ENCODE data around the gene HOXA7. TPM values are rescaled to one million over a fixed set of nuclear protein-coding genes. Genes with fewer than 3 reads are reported as not detected.

Gene HOXA7
- total RNA-seq, 1 donor from 2014 or later, result not detected

DNA sequence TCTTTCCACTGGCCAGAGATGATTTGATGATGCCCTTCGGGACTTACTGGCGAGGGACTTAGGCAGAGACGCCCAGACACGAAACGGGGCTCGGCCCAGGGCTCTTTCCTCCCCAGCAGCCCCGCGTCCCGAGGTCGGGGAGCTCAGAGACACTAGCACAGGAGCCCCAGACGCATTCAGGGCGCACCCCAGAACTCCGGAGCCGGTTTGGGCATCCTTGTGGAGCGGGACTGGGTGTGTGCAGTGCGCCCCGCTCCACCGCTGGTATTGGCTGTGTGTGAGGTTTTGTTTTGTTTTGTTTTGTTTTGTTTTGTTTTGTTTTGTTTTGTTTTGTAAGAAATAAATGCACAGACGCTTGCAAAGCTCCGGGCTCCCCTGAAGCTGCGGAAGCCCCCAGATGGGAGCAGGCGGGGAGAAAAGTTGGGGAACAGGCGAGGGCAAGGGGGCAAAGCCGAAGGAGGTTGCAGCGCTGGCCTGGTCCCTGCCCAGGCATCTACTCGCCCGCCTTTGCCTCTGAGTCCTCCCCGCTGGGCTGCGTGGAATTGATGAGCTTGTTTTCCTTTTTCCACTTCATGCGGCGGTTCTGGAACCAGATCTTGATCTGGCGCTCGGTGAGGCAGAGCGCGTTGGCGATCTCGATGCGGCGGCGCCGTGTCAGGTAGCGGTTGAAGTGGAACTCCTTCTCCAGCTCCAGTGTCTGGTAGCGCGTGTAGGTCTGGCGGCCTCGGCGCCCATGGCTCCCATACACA is 11.1 kb downstream of the HOXA7 start:
- TF ChIP-seq, protein P1, sequence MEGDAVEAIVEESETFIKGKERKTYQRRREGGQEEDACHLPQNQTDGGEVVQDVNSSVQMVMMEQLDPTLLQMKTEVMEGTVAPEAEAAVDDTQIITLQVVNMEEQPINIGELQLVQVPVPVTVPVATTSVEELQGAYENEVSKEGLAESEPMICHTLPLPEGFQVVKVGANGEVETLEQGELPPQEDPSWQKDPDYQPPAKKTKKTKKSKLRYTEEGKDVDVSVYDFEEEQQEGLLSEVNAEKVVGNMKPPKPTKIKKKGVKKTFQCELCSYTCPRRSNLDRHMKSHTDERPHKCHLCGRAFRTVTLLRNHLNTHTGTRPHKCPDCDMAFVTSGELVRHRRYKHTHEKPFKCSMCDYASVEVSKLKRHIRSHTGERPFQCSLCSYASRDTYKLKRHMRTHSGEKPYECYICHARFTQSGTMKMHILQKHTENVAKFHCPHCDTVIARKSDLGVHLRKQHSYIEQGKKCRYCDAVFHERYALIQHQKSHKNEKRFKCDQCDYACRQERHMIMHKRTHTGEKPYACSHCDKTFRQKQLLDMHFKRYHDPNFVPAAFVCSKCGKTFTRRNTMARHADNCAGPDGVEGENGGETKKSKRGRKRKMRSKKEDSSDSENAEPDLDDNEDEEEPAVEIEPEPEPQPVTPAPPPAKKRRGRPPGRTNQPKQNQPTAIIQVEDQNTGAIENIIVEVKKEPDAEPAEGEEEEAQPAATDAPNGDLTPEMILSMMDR (IDR thresholded peaks at IDR 0.05; ENCODE audit: partially characterized antibody, unreplicated experiment), result no peak
- Mint-ChIP-seq H3K4me1 (ENCODE audit: low read depth, unreplicated experiment) (no peaks in the 10 kb centered on the region), H3K9me3 (ENCODE audit: unreplicated experiment) (peaks cover 4% of the 10 kb centered on the region), H3K4me3 (ENCODE audit: unreplicated experiment) (no peak overlapping the region), H3K27me3 (ENCODE audit: unreplicated experiment) (peaks cover 50% of the 10 kb centered on the region), H3K27ac (ENCODE audit: unreplicated experiment) (no peak overlapping the region), H3K36me3 (ENCODE audit: unreplicated experiment) (peaks cover 17% of the 10 kb centered on the region)
- DNase-seq, result no peak

DNA sequence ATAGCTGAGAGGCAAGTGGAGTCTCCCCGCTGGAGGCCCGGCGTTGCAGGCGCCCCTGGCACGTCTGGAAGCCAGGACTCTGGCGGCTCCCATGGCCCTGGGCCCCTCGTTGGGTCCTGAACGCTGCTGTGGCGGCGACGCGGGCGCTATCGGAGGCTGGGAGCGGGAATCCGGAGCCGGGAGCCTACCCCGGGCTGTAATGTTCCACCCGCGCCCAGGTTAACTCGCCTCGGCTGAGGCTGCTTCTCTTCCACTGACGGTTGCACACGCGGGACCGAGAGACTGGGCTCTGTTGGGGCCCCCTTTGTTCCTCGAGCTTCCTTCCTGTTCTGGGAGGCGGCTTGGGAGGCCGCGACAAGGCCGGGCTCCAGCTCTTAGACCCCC is 11.7 kb downstream of the HOXA7 start:
- Mint-ChIP-seq H3K27ac (ENCODE audit: unreplicated experiment) (no peak overlapping the region), H3K9me3 (ENCODE audit: unreplicated experiment) (peaks cover 4% of the 10 kb centered on the region), H3K36me3 (ENCODE audit: unreplicated experiment) (peaks cover 17% of the 10 kb centered on the region), H3K4me1 (ENCODE audit: low read depth, unreplicated experiment) (no peaks in the 10 kb centered on the region), H3K27me3 (ENCODE audit: unreplicated experiment) (peaks cover 46% of the 10 kb centered on the region), H3K4me3 (ENCODE audit: unreplicated experiment) (no peak overlapping the region)
- TF ChIP-seq, protein P1 (IDR thresholded peaks at IDR 0.05; ENCODE audit: partially characterized antibody, unreplicated experiment), result no peak
- no peak for DNase-seq

DNA sequence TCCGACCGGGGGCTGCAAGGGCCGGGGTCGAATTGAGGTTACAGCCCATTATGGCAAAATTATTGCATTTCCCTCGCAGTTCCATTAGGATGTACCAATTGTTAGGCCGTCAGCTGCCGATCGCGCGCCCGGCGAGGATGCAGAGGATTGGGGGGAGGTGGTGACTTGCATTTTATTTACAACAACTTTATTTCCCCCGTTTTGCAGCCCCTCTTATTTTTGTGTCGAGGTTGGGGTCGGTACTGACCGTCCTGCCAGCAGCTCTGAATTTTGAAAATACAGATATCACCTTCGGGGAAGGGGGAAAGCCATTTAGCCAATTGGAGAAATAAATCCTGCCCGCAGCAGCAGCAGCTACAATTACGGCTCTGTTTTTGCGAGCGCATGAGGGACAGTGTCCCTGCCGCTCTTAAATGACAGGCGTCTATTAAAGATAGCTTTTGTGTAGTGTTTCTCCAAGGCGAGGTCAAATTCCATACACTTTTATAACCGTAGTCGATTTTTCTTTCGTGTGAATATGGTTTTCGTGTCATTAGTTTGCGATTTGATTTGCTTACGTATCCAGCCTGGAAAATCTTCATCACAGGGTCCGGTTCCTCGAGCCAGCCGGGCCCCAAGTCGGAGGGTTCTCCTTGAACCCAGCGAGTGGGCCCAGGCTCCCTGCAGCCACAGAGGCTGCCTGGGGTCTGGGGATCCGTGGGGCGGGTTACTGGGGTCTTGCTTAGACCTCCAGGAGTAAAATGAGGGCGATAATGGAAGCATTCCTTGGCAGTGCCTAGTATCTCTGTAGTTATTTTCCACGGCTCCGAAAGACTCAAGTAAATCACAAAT is 12.3 kb downstream of the HOXA7 start:
- TF ChIP-seq, protein P1 (IDR thresholded peaks at IDR 0.05; ENCODE audit: partially characterized antibody, unreplicated experiment), result no peak
- Mint-ChIP-seq H3K4me1 (ENCODE audit: low read depth, unreplicated experiment) (no peaks in the 10 kb centered on the region), H3K4me3 (ENCODE audit: unreplicated experiment) (no peak overlapping the region), H3K27me3 (ENCODE audit: unreplicated experiment) (peaks cover 45% of the 10 kb centered on the region), H3K36me3 (ENCODE audit: unreplicated experiment) (peaks cover 17% of the 10 kb centered on the region), H3K27ac (ENCODE audit: unreplicated experiment) (no peak overlapping the region), H3K9me3 (ENCODE audit: unreplicated experiment) (peaks cover 5% of the 10 kb centered on the region)
- DNase-seq, result no peak

- Mint-ChIP-seq H3K4me3 (ENCODE audit: unreplicated experiment) (peak within 1 kb of the TSS; percentile 83), H3K27ac (ENCODE audit: unreplicated experiment) (no peak within 1 kb of the TSS), H3K36me3 (ENCODE audit: unreplicated experiment) (peaks cover 17% of the 10 kb centered on the region), H3K9me3 (ENCODE audit: unreplicated experiment) (peaks cover 5% of the 10 kb centered on the region), H3K27me3 (ENCODE audit: unreplicated experiment) (peaks cover 47% of the 10 kb centered on the region), H3K4me1 (ENCODE audit: low read depth, unreplicated experiment) (no peaks in the 10 kb centered on the region)
- TF ChIP-seq, protein P1 (IDR thresholded peaks at IDR 0.05; ENCODE audit: partially characterized antibody, unreplicated experiment), result peak; percentile 78
- DNase-seq, result peak; percentile 70
These were observed 13.2 kb downstream of the HOXA7 start, which contains the start of gene HOXA5 for GRCh38 chr7:27143023-27143949. TSS of gene HOXA5 (minus strand) at chr7:27143681. CDS start at chr7:27143607, 74 bp downstream.

All from glutamatergic neuron (in vitro differentiated cells).